ENCODE data around the gene GLT8D2. TPM values are rescaled to one million over a fixed set of nuclear protein-coding genes. Genes with fewer than 3 reads are reported as not detected.
"Not testable (repeated sequence)": the region's sequence is repeated elsewhere in the genome, so short reads cannot be mapped to it uniquely, and the experiment has no call there.

GLT8D2 gene
- total and polyA plus RNA-seq, 10 donors, result 0.20 to 1.2 (median 0.67) TPM; not detected in 3

GRCh38 chr12:104022786-104023185 is 27.2 kb downstream of the GLT8D2 start:
- 54 to 77% (median 74%) methylated on average over 3 of the region's 3 CpGs for WGBS, 5 donors
- intact Hi-C loops (cut with DNase I; ENCODE audit: low total_unique reads), result no loop called here
- H3K36me3 ChIP-seq, result no peaks in the 10 kb centered on the region
- TF ChIP-seq POLR2A (IDR thresholded peaks at IDR 0.05) (no peak), POLR2AphosphoS5 (IDR thresholded peaks at IDR 0.05) (no peak)
- H3K27ac ChIP-seq, result no peak overlapping the region
- peaks cover 0 to 12% (median 4%) of the 10 kb centered on the region in 8 donors for H3K9me3 ChIP-seq
- H3K27me3 ChIP-seq (replicated peaks in 1 of 7), result peaks cover 0 to 25% (median 0%) of the 10 kb centered on the region in 7 donors
- no peak for DNase-seq
- no peak overlapping the region for H3K4me3 ChIP-seq
- H3K4me1 ChIP-seq, result no peaks in the 10 kb centered on the region

GRCh38 chr12:104021862-104022261 is 28.1 kb downstream of the GLT8D2 start:
- H3K4me1 ChIP-seq; H3K4me3 ChIP-seq; intact Hi-C loops (cut with DNase I; ENCODE audit: low total_unique reads); H3K27ac ChIP-seq; H3K36me3 ChIP-seq; DNase-seq: not testable (repeated sequence)
- 63 to 91% (median 85%) methylated on average over 1 of the region's 1 CpG for WGBS, 5 donors
- peaks cover 0 to 25% (median 0%) of the 10 kb centered on the region in 7 donors for H3K27me3 ChIP-seq (replicated peaks in 1 of 7)
- peaks cover 0 to 12% (median 4%) of the 10 kb centered on the region in 8 donors for H3K9me3 ChIP-seq

- Histone ChIP-seq H3K27me3 (replicated peaks in 1 of 7) (no peaks in the 10 kb centered on the region), H3K27ac (no peak overlapping the region), H3K4me3 (no peak overlapping the region), H3K36me3 (no peaks in the 10 kb centered on the region), H3K9me3 (peaks cover 0 to 5% (median 0%) of the 10 kb centered on the region in 8 donors), H3K4me1 (no peaks in the 10 kb centered on the region)
- intact Hi-C loops (cut with DNase I; ENCODE audit: low total_unique reads), result no loop called here
- no peak for DNase-seq
- 69 to 73% (median 71%) methylated on average over 4 of the region's 4 CpGs for WGBS, 5 donors
- no peak for TF ChIP-seq CTCF (IDR thresholded peaks at IDR 0.05 in 8 of 11, conservative IDR thresholded peaks at IDR 0.05 in 3 of 11)
- no peak for TF ChIP-seq POLR2A (IDR thresholded peaks at IDR 0.05)
- TF ChIP-seq POLR2AphosphoS5 (IDR thresholded peaks at IDR 0.05), result no peak
Measured at GRCh38 chr12:104012331-104012730, 37.7 kb downstream of the GLT8D2 start.

- peaks cover 0 to 5% (median 0%) of the 10 kb centered on the region in 8 donors for H3K9me3 ChIP-seq
- H3K27ac ChIP-seq, result no peak overlapping the region
- intact Hi-C loops (cut with DNase I; ENCODE audit: low total_unique reads), result no loop called here
- H3K27me3 ChIP-seq (replicated peaks in 1 of 7), result no peaks in the 10 kb centered on the region
- 72 to 78% (median 76%) methylated on average over 6 of the region's 6 CpGs for WGBS, 5 donors
- DNase-seq, result no peak
- TF ChIP-seq POLR2AphosphoS5 (IDR thresholded peaks at IDR 0.05), result no peak
- TF ChIP-seq CTCF (IDR thresholded peaks at IDR 0.05 in 8 of 11, conservative IDR thresholded peaks at IDR 0.05 in 3 of 11), result no peak
- TF ChIP-seq POLR2A (IDR thresholded peaks at IDR 0.05), result no peak
- no peaks in the 10 kb centered on the region for H3K36me3 ChIP-seq
- no peak overlapping the region for H3K4me3 ChIP-seq
- H3K4me1 ChIP-seq, result no peaks in the 10 kb centered on the region
Measured at GRCh38 chr12:104011253-104011652, 38.7 kb downstream of the GLT8D2 start.

- 84 to 91% (median 88%) methylated on average over 2 of the region's 2 CpGs for whole genome bisulfite sequencing, 5 donors
- Histone ChIP-seq H3K9me3 (peaks cover 0 to 5% (median 0%) of the 10 kb centered on the region in 8 donors), H3K4me1 (no peaks in the 10 kb centered on the region), H3K36me3 (no peaks in the 10 kb centered on the region), H3K27ac (no peak overlapping the region), H3K27me3 (replicated peaks in 1 of 7) (no peaks in the 10 kb centered on the region), H3K4me3 (no peak overlapping the region)
- intact Hi-C loops (cut with DNase I; ENCODE audit: low total_unique reads), result no loop called here
- no peak for DNase-seq
- TF ChIP-seq POLR2AphosphoS5 (IDR thresholded peaks at IDR 0.05) (no peak), CTCF (IDR thresholded peaks at IDR 0.05 in 8 of 11, conservative IDR thresholded peaks at IDR 0.05 in 3 of 11) (no peak)
Measured at GRCh38 chr12:104010606-104011169, 39.3 kb downstream of the GLT8D2 start.
